Activated naive CD4-positive, alpha-beta T cell treated with Interleukin-2 at 50 U/mL for 16 hours (primary cell): ENCODE results near the gene NOTCH2.
A peak's percentile ranks its signal among the peaks of the same experiment; 100 is the strongest.

Experiments
- DNase-seq: peaks from one replicate; pipeline ENCODE4 v3.0.0-alpha.2; 2020

NOTCH2 gene

DNA sequence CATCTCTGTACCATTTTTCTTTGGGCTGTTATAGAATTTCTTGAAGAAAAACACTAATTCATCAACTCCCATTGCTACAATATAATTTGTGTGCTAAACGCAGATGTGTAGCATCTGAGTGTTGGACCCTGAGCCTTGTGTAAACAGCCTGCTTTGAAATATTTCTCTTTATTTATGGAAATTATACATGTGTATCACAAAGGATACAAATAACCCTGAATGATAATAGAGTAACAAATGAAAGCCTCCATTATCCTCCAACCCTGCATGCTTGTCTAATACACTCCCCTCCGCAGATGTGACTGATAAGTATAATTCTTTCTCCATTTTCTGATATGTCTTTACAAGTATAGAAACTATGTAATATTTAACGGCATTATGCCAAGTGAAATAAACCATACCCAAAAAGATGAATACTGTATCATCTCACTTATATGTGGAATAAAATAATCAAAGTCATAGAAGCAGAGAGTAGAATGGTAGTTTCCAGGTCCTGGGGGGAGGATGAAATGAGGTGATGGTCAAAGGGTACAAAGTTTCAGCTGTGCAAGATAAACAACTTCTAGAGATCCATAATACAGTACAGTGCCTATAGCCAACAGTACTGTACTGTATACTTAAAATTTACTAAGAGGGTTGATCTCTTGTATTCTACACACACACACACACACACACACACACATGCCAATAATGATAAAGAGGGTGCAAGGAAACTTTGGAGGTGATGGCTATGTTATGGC is 170.3 kb downstream of the NOTCH2 start:
- DNase-seq: no peak

DNA sequence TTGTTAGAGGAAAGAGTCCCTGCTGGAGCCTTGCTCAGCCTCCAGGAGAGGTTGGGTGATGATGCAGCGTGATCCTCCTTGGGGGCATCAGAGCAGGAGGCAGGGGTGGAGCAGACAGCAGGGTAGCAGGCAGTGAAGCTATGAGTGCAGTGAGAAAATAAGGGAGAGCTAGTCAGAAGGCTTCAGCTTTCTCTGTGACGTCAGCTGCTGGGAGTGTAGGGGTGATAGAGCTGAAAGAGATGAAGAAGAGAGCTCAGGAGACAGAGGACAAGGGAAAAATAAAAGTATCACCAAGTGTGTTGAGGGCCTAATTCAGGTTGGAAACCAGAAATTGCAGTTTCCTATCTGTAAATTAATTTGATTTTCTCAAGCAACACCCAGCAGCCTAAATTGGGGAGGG is 170.9 kb downstream of the NOTCH2 start:
- DNase-seq: no peak

DNA sequence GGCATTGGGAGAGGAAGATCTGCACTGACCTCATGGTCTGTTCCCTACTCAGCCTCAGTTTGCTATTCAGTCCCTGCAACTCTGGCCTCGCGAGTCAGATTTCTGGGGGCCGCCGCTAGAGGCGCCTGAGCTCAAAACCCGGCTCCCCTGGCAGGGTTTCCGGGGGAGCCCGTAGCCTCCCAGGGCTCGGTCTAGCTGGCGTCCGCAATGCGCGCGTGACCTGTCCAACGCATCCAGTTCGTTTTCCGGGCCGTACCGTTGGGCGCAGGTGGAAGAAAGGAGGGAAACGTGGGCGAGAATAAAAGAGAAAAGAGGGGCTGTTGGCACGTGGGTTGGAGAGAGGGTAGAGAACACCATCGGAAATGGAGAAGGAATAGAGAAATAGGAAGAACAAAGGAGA is 173.2 kb downstream of the NOTCH2 start, which contains the start of gene ADAM30:
Gene ADAM30, minus strand, starts transcription at position 213 of the 400 bp plus-strand sequence. Its CDS starts 179 bp downstream, at position 34.
- no peak for DNase-seq

DNA sequence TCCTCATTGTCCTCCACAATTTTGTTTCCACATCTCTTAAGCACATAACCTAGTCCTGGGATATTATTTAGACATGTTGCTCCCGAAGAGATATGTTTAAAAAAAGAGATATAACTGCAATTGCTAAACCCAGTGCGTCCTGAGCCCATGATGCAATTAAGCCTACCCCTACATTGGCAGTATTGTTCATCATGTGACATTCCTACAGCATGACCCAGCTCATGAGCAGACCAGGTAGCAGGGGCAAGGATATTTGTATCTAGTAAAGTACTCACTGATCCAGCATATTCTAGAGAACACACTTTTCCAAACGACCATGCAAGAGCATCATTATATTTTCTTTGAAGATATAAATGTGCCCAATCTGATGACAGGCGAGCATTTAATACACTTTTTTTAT is 174.4 kb downstream of the NOTCH2 start:
- no peak for DNase-seq

DNA sequence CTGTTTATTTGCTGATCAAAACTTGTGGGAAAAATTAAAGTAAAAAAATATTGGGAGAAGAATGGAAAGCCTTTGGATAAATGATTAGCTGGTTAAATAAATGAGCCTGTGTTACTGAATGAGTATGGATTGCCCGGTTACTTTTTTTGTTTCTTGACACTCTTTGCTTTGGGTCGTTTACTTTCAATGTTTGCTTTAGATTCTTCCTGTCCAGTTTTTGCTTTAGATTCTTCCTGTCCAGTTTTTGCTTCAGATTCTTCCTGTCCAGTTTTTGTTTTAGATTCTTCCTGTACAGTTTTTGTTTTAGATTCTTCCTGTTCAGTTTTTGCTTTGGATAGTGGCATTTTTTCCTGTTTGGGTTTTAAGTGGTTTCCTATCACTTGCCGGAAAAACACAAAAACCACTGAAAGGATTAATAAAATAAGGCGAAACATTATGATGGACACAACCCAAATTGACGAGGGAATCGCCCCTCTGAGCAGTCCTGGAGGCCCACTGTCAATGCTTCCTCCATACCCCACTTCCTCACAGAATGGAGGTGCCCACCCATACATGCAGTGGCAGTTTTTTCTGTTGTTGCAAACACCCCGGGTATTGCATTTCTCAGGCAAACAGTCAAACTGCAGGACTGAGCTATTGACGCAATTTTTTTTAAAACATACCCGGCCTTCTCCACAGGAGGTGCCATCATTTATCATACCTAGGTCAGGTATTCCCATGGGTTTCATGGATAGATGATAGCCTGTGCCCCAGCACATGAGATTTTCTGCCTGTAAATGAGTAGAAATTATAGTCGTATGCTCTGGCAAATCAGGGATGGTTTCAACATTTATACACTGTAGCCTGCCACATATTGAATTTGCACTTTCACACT is 175.4 kb downstream of the NOTCH2 start:
- DNase-seq: no peak

DNA sequence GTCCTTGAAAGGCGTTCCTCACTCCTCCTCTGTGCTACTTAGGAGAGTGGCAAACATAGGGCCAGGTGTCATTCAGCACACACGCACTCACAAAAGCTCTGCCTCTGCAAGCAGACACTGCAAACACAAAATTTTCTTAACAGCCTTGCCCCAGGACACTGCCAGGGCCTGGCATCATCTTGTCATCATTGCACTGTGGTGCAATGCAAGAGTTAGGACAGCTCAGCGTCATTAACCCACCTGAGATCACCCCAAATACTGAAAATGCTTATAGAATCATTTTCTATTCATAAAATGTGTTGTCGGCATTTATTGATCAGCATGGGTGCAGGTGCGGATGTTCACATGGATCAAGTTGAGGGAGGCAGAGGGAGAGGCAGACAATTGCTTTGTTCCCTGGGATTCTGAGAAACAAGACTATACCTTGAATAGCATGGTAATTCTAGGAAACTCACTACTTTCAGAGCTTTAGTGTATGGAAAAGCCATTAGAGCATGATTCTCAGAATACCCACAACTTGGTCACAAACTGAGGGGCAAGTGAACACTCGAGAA is 176.1 kb downstream of the NOTCH2 start:
- no peak for DNase-seq

DNA sequence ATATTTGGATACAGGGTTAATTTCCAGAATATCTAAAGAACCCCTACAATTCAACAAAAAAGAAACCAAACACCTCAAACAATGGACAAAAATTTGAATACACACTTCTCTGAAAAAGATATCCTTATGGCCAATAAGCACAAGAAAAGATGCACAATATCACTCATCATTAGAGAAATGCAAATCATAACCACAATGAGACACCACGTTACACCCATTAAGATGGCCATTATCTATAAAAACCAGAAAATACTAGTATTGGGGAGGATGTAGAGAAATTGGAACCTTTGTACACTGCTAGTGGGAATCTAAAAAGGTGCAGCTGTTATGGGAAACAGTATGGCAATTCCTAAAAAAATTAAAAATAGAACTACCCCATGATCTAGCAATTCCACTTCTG is 178.1 kb downstream of the NOTCH2 start:
- DNase-seq: no peak

DNA sequence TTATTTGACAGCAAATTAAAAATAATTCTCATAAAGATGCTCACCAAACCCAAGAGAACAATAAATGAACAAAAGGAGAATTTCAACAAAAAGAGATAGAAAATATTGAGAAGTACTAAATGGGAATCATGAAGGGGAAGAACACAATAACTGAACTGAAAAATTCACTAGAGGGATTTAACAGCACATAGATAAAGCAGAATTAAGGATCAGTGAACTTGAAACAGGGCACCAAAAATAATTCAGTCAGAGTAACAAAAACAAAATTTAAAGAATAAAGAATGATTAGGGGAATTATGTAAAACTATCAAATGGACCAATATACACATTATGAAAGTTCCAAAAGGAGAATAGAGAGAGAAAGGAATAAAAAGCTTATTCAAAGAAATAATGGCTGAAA is 181.0 kb downstream of the NOTCH2 start:
- DNase-seq: no peak

DNA sequence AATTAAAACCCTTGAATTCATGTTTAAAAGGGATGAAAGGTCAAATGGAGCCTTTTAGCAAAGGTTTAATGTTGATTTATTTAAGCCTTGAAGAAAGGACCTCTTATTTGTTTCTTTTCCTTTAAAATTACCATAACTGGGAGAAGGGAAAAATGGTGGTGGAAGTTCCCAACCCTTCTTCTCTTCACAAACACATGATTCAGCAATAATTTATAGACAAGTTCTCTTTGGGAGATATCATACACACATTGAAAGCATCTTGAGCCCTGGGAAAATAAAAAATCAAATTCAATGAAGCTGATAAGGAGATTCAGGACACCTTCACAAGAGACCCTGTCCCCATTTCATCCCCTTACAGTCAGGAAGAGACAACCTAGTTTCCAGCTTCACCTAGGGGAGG is 182.0 kb downstream of the NOTCH2 start:
- no peak for DNase-seq

DNA sequence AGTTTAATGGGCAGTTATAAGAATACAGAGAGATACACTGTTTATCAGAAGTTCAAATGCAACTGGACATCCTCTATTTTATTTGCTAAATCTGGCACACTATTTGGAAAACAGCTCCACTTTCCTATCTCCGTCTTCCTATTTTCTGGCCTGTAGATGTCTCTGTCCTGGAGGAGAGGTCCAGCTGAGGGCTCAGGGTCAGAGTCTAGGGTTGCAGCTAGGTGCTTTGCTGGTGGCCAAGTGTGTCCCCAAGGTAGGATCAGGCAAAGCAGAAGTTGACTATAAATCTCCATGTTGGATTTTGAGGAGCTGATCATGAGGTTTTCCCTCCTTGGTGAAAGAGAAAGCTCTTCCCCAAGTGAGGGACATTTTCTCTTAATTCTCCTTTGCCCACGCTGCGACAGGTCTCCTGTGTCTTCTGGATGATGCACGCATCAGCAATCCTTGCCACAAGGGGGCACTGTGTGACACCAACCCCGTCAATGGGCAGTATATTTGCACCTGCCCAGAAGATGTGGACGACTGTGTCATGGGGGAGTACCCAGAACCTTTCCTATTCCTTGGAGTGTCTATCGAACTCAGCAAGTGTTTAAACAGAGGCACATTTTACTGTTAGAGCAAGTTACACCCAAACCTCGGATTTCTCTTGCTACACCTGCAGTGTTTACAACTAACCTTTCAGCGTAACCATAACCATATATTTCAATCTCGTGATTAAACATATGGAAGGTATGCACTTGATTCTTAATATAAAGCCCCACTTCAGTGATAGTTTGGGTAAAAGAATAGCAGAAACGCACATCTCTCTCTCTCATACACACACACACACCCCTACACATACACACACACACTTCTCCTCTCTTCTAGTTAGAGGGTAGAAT is 183.3 kb downstream of the NOTCH2 start:
- peak; percentile 66 for DNase-seq

DNA sequence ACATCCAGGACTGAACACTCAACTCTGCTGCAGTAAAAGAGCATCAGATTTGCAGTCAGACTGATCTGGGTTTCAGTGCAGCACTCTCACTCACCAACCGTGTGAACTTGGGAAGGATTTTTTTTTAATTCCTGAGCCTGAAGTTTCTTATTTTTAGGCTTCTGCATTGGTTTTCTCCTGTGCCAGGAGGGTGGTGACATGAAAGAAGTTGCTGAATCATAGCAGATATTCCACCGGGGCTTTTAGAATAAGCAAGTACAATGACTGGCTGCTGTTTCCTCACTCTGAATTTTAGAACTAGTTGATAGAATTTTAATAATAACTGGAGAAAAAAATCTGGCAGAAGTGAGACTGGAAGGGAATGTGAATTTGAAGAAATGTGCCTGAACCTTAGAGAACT is 184.8 kb downstream of the NOTCH2 start:
- no peak for DNase-seq

DNA sequence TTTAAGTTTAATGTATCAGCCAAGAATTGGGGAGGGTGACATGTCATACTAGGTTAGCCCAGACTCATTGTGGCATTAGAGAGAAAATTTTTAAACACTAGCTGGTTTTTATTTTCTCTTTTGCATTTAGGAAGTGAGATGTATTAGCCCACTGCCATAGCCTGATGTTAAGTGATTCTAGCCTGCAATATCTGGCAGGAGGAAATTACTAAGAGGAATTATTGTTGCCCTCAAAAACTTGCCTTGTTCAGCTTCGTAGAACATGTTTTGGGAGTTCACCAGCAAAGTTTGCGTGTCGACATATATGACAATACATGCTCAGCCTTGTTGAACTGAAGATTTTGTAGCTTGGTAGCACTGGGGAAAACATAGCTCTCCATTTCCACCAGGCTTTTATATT is 185.6 kb downstream of the NOTCH2 start:
- DNase-seq: no peak

DNA sequence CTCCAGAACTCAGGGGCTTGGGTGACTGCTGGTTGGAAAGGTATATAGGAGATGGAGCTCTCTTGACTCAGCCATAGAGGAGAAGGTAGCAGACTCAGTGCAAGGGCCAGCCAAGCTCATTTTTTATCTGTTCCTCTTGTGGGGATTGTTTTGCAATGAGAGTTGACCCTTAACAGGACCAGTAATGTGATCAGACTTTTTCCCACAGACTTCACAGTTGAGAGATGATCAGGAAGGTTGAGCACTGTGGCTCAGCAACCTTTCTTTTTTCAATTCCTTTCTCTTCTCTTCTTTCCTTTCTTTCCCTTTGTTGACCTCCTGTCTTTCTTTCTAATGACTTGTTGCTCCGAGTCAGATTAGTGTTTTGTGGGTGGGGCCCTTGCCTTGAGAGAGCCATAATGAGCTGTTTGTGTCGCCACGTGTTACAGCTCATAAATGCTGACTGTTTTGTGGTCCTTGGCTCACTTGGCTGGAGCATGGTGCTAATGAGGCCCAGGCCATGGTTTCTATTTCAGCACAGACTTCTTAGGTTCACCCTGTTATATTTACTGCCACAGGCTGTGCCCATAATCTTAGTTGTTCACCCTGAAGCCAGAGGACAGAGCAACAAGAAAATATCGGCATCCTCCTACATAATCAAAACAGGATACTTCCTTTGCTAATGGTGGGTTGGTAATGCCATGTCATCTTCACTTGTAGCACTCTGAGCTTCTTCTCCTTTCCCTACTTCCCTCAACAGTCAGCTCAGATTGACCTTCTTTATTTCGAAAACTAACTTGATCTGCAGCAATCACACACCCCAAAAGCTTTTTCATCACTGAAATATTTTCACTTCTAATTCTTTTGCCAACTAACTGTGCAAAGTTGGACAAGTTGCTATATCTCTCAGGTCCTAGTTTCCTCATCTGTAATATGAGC is 187.1 kb downstream of the NOTCH2 start:
- DNase-seq: no peak

DNA sequence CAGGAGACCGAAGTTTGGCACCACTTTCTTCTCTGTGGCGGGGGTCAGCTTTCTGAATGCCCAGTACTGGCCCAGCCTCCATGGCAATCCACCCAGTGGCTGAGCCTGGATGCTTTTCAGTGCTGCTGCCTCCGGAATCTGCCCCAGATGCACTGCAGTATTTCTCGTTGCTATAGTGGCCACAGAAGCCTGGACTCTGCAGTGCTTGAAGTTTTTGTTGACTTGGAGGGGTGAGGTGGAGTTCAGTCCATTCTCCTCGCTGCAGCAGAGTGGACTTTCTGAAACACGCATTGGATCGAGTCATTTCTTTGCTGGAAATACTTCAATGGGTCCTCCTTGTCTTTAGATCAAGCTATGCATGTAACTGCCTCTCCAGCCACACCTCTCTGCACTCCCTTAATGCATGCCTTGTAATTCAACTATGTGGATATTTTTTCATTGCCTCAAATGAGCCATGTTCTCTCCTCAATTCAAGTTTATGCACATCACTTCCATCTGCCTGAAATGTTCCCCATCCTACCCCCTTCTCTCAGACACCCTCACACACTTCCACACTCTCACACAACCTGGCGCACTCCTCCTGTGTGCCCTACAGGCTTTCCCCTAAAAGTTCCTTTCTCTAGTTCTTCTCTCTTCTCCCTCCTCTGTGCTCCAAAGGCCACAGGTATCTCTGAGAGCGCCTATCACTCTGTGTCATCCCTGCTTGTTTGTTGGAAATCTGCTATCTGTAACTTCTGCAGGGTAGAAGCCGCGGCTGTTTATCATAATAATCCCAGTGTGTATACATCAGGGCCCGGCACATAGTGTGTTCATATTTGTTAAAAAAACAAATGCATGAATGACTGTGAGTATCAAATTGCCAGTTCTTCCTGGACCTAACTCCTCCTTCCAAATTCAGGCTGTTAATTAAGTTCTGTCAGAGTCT is 189.7 kb downstream of the NOTCH2 start:
- DNase-seq: no peak

DNA sequence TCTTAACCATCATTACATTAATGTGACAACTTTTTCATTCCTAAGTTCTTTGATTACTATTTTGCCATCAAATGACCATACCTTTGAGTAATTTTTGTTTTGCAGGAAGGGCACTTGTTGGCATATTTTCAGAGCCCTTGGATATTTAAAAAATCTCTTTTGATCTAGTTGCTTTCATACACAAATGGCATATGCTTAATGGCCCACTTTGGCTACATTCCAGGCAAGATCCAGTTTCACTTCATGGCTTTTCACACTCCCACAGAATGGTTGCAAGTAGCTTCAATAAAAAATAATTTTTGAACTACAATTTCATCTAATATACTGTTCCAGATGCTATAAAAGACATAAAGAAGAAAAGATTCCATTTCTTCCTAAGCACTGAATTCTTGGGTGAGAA is 191.3 kb downstream of the NOTCH2 start:
- no peak for DNase-seq

DNA sequence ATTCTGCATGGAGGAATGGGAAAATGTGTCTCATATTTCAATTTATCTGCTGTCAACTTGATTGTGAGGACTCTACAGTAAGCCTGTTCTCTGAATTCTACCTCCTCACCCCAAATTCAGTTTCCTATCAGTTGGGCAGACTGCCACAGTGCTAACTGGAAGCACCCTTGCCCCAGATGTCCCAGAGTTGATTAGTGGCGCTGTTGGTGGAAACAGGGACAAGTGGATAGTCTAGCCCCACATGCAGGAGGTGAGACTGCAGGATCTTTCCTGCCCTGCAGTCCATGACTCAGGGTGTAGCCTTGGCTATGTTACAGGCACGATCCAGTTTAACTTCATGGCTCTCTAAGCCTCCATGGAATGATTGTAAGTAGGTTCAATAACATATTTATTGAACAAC is 195.3 kb downstream of the NOTCH2 start:
- DNase-seq: no peak

DNA sequence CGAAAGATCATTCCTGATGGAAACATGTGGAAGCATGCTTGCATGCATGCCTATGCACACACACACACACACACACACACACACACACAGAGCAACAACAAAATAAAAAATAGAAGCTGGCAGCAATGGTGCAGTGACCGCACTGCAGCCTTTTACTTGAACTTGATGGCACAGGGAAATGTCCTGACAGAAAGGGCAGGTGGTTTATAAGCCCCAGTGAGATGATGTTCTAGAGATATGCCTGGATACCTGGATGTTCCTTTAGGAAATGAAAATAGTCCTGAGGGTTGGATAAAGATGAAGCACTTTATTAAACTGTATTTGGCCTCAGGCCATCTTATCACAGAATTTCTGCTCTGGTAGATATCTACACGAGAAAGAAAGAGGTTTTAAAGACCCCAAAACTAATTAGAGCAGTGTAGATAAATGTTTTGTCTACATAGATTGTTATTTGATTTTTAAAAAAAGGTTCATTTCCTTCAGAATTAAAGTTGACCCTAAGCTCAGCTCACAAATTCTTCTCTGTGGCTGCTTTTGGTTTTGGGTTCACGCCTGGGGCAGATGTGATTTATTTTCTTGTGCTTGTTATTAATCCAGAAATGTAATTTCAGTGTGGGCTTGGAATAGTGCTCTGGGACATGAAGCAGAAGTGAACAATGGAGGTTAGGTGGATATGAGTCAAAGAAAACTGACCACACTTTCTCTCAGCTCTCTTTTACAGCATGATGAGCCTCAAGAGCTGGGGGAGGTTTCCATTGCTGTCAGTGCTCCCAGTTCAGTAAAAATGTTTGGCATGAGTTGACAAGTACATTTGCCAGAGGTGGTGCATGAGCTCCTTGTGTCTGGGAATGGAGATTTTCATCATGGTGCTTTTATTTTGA is 196.1 kb downstream of the NOTCH2 start:
- no peak for DNase-seq

DNA sequence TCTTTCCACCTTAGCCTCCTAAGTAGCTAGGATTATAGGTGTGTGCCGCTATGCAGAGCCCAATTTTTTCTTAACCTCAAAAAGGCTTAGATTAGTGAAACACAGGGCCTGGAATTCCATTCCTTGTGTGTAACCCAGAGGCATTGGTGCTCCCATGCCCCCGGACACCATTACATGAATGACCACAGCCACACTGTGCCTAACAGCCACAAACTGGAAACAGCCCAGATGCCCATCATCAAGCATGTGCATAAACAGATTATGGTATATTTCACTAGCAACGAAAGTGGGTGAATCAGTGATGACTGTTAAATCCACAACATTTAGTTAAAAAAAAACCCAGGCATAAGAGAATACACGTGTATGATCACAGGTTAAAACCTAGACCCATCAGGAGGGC is 197.6 kb downstream of the NOTCH2 start:
- no peak for DNase-seq

DNA sequence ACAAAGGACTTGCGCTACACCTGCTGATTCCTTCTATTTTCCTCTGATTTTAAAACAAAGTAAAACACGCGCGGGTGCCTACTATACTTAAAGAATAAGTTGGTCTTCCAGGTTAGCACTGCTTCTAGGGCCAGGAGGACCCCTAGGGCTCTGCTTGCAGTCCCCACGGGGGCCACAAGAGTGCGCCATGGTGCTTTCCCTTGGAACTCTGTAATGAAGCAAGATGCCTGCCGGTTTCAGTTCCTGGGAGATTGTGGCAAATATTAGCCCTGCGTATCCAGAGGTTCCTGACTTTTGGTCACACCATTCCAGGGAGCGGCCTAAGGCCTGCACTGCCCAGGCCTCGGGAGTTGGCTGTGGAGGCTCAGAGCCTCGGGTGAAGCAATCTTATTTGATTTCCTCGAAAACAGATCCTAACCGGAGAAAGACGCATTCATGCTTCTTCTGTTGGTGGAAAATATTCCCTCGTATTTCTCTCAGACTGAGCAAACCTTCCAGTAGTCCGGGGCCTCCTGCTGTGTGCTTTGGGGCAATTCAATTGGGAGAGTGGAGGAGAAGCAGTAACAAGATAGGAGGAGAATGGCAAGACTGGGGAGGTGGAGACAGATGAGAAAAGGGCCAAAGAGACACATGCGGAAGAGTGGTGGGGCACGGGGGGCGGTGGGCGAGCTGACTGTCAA is 198.4 kb downstream of the NOTCH2 start:
- peak; percentile 50 for DNase-seq
